HepG2 (cell line): ENCODE results near the gene GNB4.

Source experiments
- CTCF ChIP-seq: sonication (generic); formaldehyde crosslinking; IDR thresholded peaks from 2 replicates; pipeline ENCODE4 v1.5.0; 2020; ENCODE audit warnings: mild to moderate bottlenecking, missing genetic modification reagents, moderate library complexity
- ETV6 ChIP-seq: sonication (generic); formaldehyde crosslinking; conservative IDR thresholded peaks from 2 replicates; pipeline ENCODE4 v1.4.0; 2020; ENCODE audit warnings: missing genetic modification reagents
- HMG20A ChIP-seq: IDR thresholded peaks from 2 replicates; pipeline ENCODE4 v1.6.1; 2016; ENCODE audit warnings: borderline replicate concordance
- NONO ChIP-seq, 2 experiments: fragments of 450-650 bp in 1 of 2; sonication (generic) in 1 of 2; formaldehyde crosslinking in 1 of 2; IDR thresholded peaks in 1 of 2; conservative IDR thresholded peaks in 1 of 2; 2 replicates each; pipeline versions ENCODE4 v1.6.1 to v1.8.0; 2017 to 2022; ENCODE audit warnings: mild to moderate bottlenecking in 1 of 2, missing genetic modification reagents in 1 of 2, moderate library complexity in 1 of 2
- ZNF574 ChIP-seq: sonication (generic); formaldehyde crosslinking; IDR thresholded peaks from 2 replicates; pipeline ENCODE4 v1.4.0; 2020; ENCODE audit warnings: missing genetic modification reagents
- ZNF615 ChIP-seq: sonication (generic); formaldehyde crosslinking; IDR thresholded peaks from 2 replicates; pipeline ENCODE4 v1.5.0; 2020; ENCODE audit warnings: mild to moderate bottlenecking, missing genetic modification reagents, borderline replicate concordance
- ZSCAN21 ChIP-seq: sonication (generic); formaldehyde crosslinking; IDR thresholded peaks from 2 replicates; pipeline ENCODE4 v1.8.0; 2022; ENCODE audit warnings: mild to moderate bottlenecking, missing genetic modification reagents, moderate library complexity, borderline replicate concordance

GRCh38 chr3:179452872-179453271, 1.6 kb upstream of the GNB4 start:
- TF ChIP-seq ZSCAN21 (no peak), ZNF574 (CRISPR knock-in tag) (no peak), CTCF (CRISPR knock-in tag) (no peak), ETV6 (CRISPR knock-in tag) (no peak), NONO (IDR thresholded peaks at IDR 0.05) (no peak), NONO (CRISPR knock-in tag; conservative IDR thresholded peaks at IDR 0.05) (no peak), HMG20A (CRISPR knock-in tag) (no peak), ZNF615 (CRISPR knock-in tag) (no peak)
